Ovary (tissue), 9 donors: ENCODE measurements around the gene AHR. TPM values are rescaled to one million over a fixed set of nuclear protein-coding genes. Genes with fewer than 3 reads are reported as not detected.

Source experiments
- polyA plus RNA-seq, 2 donors: library from polyadenylated mRNA; stranded (reverse); fragments of 200-250 nt in 1 of 2; fragments of 350-450 nt in 1 of 2; fragmentation: Illumina TruSeq in 1 of 2; extraction: RNeasy Lipid Tissue Mini Kit (QIAGEN cat#74804) in 1 of 2; gene quantifications; one replicate each; pipeline ENCODE4 v1.2.3, GENCODE V29; 2013 to 2014
- small RNA-seq: library from RNA; depleted of rRNA; stranded (forward); fragments of <200 nt; gene quantifications from one replicate; pipeline ENCODE3, GENCODE V24; 2016
- total RNA-seq, 7 donors: library from RNA; depleted of rRNA in 2 of 7; stranded (reverse); fragments of >200 nt in 2 of 7; fragmentation: NEBNext Ultra II Directional in 3 of 7; extraction: Animal tissue kit (Norgen Biotek cat#: 25700) in 3 of 7; gene quantifications; one replicate each; pipeline versions ENCODE4 v1.1.0 to v1.2.4, GENCODE V29; 2016 to 2023
- donor health status: DM: no; HTN: no; CAD: no; lungs with moderate emphysema.
- donor health status: DM: no; HTN: no; CAD: no.
- donor health status: Bipolar disorder and iron deficiency.
- donor health status: DM: yes; HTN: yes; CAD: no.
- donor health status: DM: no; HTN: no; CAD: no.
- donor health status: DM: yes; HTN: yes; CAD: no.

The AHR gene
- total and polyA plus RNA-seq, 9 donors, result 9.7 to 105 (median 40.9) TPM

Small RNA genes within 50 kb of the gene (small RNA-seq; reads per million reads assigned to genes)
- not detected for gene RF00092
